Mesenchymal stem cell (in vitro differentiated cells and primary cell): ENCODE results near the gene ATP8B4.

Source experiments
- DNase-seq: peaks from one replicate; pipeline ENCODE4 v3.0.0-alpha.2; 2013
- H2AFZ ChIP-seq: one replicate; pipeline ENCODE4 v1.6.1; 2013; ENCODE audit warnings: low read depth, mild to moderate bottlenecking, control low read depth, inconsistent platforms, low read length, moderate library complexity
- H2AK5ac ChIP-seq: 2 replicates; pipeline ENCODE4 v1.6.1; 2013; ENCODE audit warnings: low read length, moderate library complexity, mild to moderate bottlenecking, inconsistent platforms; ENCODE audit not compliant: severe bottlenecking
- H2BK120ac ChIP-seq: one replicate; pipeline ENCODE4 v1.6.1; 2013; ENCODE audit warnings: low read depth, mild to moderate bottlenecking, inconsistent platforms, low read length, moderate library complexity
- H2BK12ac ChIP-seq, 2 experiments: one replicate each; pipeline ENCODE4 v1.6.1; 2013; ENCODE audit warnings: inconsistent platforms in 2 of 2, low read length in 2 of 2, mild to moderate bottlenecking in 2 of 2, moderate library complexity in 2 of 2, control low read depth in 1 of 2
- H2BK15ac ChIP-seq: one replicate; pipeline ENCODE4 v1.6.1; 2013; ENCODE audit warnings: mild to moderate bottlenecking, low read depth, inconsistent platforms; ENCODE audit not compliant: poor library complexity, severe bottlenecking
- H2BK5ac ChIP-seq: 2 replicates; pipeline ENCODE4 v1.6.1; 2013; ENCODE audit warnings: low read depth, mild to moderate bottlenecking, low read length, control low read depth, inconsistent platforms; ENCODE audit not compliant: poor library complexity, severe bottlenecking
- H3K14ac ChIP-seq, 2 experiments: one replicate each; pipeline ENCODE4 v1.6.1; 2013; ENCODE audit warnings: inconsistent platforms in 2 of 2, low read length in 2 of 2, control low read depth in 1 of 2, mild to moderate bottlenecking in 1 of 2, moderate library complexity in 1 of 2
- H3K18ac ChIP-seq, 2 experiments: one replicate each; pipeline ENCODE4 v1.6.1; 2013; ENCODE audit warnings: inconsistent platforms in 2 of 2, low read length in 2 of 2, control low read depth in 1 of 2, low read depth in 1 of 2, mild to moderate bottlenecking in 1 of 2
- H3K23ac ChIP-seq, 2 experiments: one replicate each; pipeline ENCODE4 v1.6.1; 2013; ENCODE audit warnings: inconsistent platforms in 2 of 2, low read length in 2 of 2, mild to moderate bottlenecking in 2 of 2, moderate library complexity in 2 of 2, control low read depth in 1 of 2
- H3K27ac ChIP-seq: 2 replicates; pipeline ENCODE4 v1.5.1; 2013; ENCODE audit warnings: mild to moderate bottlenecking, moderate library complexity, low read length, control low read depth, inconsistent platforms; ENCODE audit not compliant: poor library complexity, severe bottlenecking
- H3K27me3 ChIP-seq, 2 experiments: 2 replicates each; pipeline versions ENCODE4 v1.6.1 to v1.7.0; 2013; ENCODE audit warnings: low read length in 2 of 2, mild to moderate bottlenecking in 2 of 2, moderate library complexity in 2 of 2, control low read depth in 1 of 2, inconsistent platforms in 1 of 2; ENCODE audit not compliant: control insufficient read depth in 1 of 2, insufficient read depth in 1 of 2
- H3K36me3 ChIP-seq, 2 experiments: 2 replicates each; pipeline versions ENCODE4 v1.6.1 to v1.7.0; 2013; ENCODE audit warnings: low read length in 2 of 2, control low read depth in 1 of 2, inconsistent platforms in 1 of 2, low read depth in 1 of 2, mild to moderate bottlenecking in 1 of 2; ENCODE audit not compliant: insufficient read depth in 2 of 2, control insufficient read depth in 1 of 2
- H3K4ac ChIP-seq, 2 experiments: one replicate each; pipeline ENCODE4 v1.6.1; 2013; ENCODE audit warnings: inconsistent platforms in 2 of 2, low read length in 2 of 2, mild to moderate bottlenecking in 2 of 2, moderate library complexity in 2 of 2, control low read depth in 1 of 2, low read depth in 1 of 2
- H3K4me1 ChIP-seq: 2 replicates; pipeline ENCODE4 v1.6.1; 2013; ENCODE audit warnings: low read depth, low read length, control low read depth; ENCODE audit not compliant: control insufficient read depth, insufficient read depth
- H3K4me2 ChIP-seq: 2 replicates; pipeline ENCODE4 v1.6.1; 2013; ENCODE audit warnings: low read length, mild to moderate bottlenecking, inconsistent platforms; ENCODE audit not compliant: poor library complexity, severe bottlenecking
- H3K4me3 ChIP-seq, 2 experiments: 2 replicates each; pipeline versions ENCODE4 v1.5.1 to v1.7.0; 2013; ENCODE audit warnings: low read length in 2 of 2, mild to moderate bottlenecking in 2 of 2, control low read depth in 1 of 2, low read depth in 1 of 2; ENCODE audit not compliant: insufficient read depth in 1 of 2
- H3K79me1 ChIP-seq: replicated peaks from 2 replicates; pipeline ENCODE4 v1.6.1; 2013; ENCODE audit warnings: mild to moderate bottlenecking, control low read depth, low read length, inconsistent platforms; ENCODE audit not compliant: poor library complexity, severe bottlenecking
- H3K9ac ChIP-seq: 2 replicates; pipeline ENCODE4 v1.7.0; 2013; ENCODE audit warnings: mild to moderate bottlenecking, low read length, moderate library complexity
- H3K9me3 ChIP-seq: 2 replicates; pipeline ENCODE4 v1.7.0; 2013; ENCODE audit warnings: mild to moderate bottlenecking, low read length; ENCODE audit not compliant: control insufficient read depth
- H4K8ac ChIP-seq: one replicate; pipeline ENCODE4 v1.6.1; 2013; ENCODE audit warnings: inconsistent platforms, mild to moderate bottlenecking, low read length, moderate library complexity
- H4K91ac ChIP-seq: one replicate; pipeline ENCODE4 v1.6.1; 2013; ENCODE audit warnings: mild to moderate bottlenecking, low read length, inconsistent platforms
- WGBS: methylation state at CpG from one replicate; pipeline ENCODE4 v1.1.7; 2013; ENCODE audit warnings: mixed read lengths; 5-methylcytosine and 5-hydroxymethylcytosine counted together

ATP8B4 gene

DNA sequence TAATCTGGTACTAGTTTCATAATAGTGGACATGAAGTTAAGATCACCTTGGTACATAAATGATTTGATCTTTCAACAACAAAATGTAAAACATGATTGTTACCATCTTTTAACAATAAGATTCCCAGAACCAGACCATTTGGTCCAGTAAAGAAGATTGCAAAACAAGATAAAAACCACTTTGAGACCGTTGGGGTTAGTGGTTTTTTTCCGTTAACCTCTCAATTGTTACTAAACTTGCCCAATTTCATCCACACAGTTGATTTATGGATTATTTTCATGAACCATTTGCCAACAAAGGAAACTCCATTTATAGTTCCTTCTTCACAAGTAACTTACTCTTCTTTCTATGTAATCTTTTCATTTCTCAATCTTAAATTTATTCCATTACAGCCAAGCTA, 53.8 kb downstream of the ATP8B4 start:
- H3K27ac ChIP-seq = no peak overlapping the region
- no peak overlapping the region for H4K91ac ChIP-seq
- H2BK12ac ChIP-seq = no peak overlapping the region
- no peaks in the 10 kb centered on the region for H3K4me1 ChIP-seq
- 96% methylated on average over 2 of the region's 2 CpGs for WGBS
- H3K4me3 ChIP-seq = no peak overlapping the region
- H3K27me3 ChIP-seq = no peaks in the 10 kb centered on the region
- peak overlapping the region; percentile 87 for H3K9ac ChIP-seq
- no peak overlapping the region for H3K4me2 ChIP-seq
- H3K23ac ChIP-seq = no peak overlapping the region
- no peak for DNase-seq
- H3K18ac ChIP-seq = no peak overlapping the region
- no peak overlapping the region for H3K14ac ChIP-seq
- H2BK15ac ChIP-seq = no peak overlapping the region
- no peak overlapping the region for H2BK5ac ChIP-seq
- no peaks in the 10 kb centered on the region for H3K79me1 ChIP-seq
- H2AFZ ChIP-seq = no peak overlapping the region
- no peaks in the 10 kb centered on the region for H3K36me3 ChIP-seq
- H2AK5ac ChIP-seq = no peak overlapping the region
- no peak overlapping the region for H3K4ac ChIP-seq
- no peak overlapping the region for H4K8ac ChIP-seq
- no peak overlapping the region for H2BK120ac ChIP-seq
- H3K9me3 ChIP-seq = no peaks in the 10 kb centered on the region

GRCh38 chr15:50064673-50065072, 54.4 kb downstream of the ATP8B4 start:
- no peaks in the 10 kb centered on the region for H3K36me3 ChIP-seq
- no peak overlapping the region for H3K23ac ChIP-seq
- H3K27ac ChIP-seq = no peak overlapping the region
- H3K4me3 ChIP-seq = no peak overlapping the region
- no peaks in the 10 kb centered on the region for H3K4me1 ChIP-seq
- no peak overlapping the region for H2AFZ ChIP-seq
- no peaks in the 10 kb centered on the region for H3K9me3 ChIP-seq
- H2BK120ac ChIP-seq = no peak overlapping the region
- H3K27me3 ChIP-seq = no peaks in the 10 kb centered on the region
- no peaks in the 10 kb centered on the region for H3K79me1 ChIP-seq
- no peak overlapping the region for H3K14ac ChIP-seq
- peak overlapping the region in 1 of 2 experiments; percentile 31 for H2BK12ac ChIP-seq
- no peak overlapping the region for H3K4me2 ChIP-seq
- no peak overlapping the region for H2AK5ac ChIP-seq
- no peak overlapping the region for H2BK15ac ChIP-seq
- 59% methylated on average over 2 of the region's 4 CpGs for whole genome bisulfite sequencing
- H3K4ac ChIP-seq = no peak overlapping the region
- no peak for DNase-seq
- no peak overlapping the region for H4K8ac ChIP-seq
- H2BK5ac ChIP-seq = no peak overlapping the region
- H3K9ac ChIP-seq = peak overlapping the region; percentile 87
- H4K91ac ChIP-seq = no peak overlapping the region
- no peak overlapping the region for H3K18ac ChIP-seq

DNA sequence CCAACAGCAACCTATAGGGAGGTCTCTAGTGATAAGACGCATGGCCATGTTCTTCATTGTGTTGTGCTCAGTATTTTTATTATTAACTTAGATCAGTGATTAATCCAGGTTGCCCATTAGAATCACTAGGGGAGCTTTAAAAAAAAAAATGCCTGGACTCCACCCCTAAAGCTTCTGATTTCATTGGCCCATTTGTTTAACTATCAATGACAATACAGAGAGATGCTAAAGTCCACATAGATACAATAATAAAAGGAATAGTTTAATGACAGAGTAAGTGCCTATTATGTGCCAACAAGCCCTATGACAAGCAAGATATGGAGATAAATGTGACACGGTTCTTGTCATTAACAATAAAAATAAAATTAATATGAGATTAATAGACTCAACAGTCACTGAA, 55.8 kb downstream of the ATP8B4 start:
- Histone ChIP-seq H4K91ac (no peak overlapping the region), H3K79me1 (no peaks in the 10 kb centered on the region), H2BK15ac (no peak overlapping the region), H3K4me3 (no peak overlapping the region), H3K4me1 (no peaks in the 10 kb centered on the region), H2AK5ac (no peak overlapping the region), H2BK120ac (no peak overlapping the region), H3K14ac (no peak overlapping the region), H3K9ac (no peak overlapping the region), H3K27me3 (no peaks in the 10 kb centered on the region), H4K8ac (no peak overlapping the region), H3K9me3 (no peaks in the 10 kb centered on the region), H3K4me2 (no peak overlapping the region), H3K18ac (no peak overlapping the region), H2BK5ac (no peak overlapping the region), H3K27ac (no peak overlapping the region), H2BK12ac (no peak overlapping the region), H3K4ac (no peak overlapping the region), H3K36me3 (no peaks in the 10 kb centered on the region), H2AFZ (no peak overlapping the region), H3K23ac (no peak overlapping the region)
- DNase-seq = no peak
- WGBS = no CpG with 5 or more reads among the region's 2 CpGs

DNA sequence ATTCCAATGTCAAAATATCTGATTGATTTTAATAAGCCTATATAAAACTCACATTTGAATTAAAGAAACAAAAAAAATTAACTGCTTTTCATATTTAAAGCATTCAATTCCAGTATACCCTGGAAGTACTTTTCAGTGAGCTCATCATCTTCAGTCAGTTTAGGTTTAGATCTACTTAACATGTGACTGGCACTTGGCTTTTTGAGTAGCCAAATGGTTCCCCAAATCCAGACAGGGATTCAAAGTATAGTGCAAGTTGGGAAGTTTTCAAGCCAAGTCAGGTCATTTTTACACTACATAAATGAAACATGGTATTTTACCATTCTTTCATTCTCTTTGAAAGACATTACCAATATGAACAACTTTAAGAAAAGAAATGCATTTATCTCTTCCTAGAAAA, 57.5 kb downstream of the ATP8B4 start:
- Histone ChIP-seq H3K79me1 (no peaks in the 10 kb centered on the region), H3K18ac (no peak overlapping the region), H4K8ac (no peak overlapping the region), H3K27me3 (no peaks in the 10 kb centered on the region), H3K4me1 (no peaks in the 10 kb centered on the region), H3K4ac (no peak overlapping the region), H3K4me2 (no peak overlapping the region), H4K91ac (no peak overlapping the region), H2BK120ac (no peak overlapping the region), H3K4me3 (no peak overlapping the region), H3K9me3 (no peaks in the 10 kb centered on the region), H3K9ac (no peak overlapping the region), H3K36me3 (no peaks in the 10 kb centered on the region), H2BK12ac (no peak overlapping the region), H2AFZ (no peak overlapping the region), H2BK5ac (no peak overlapping the region), H3K27ac (no peak overlapping the region), H2AK5ac (no peak overlapping the region), H2BK15ac (no peak overlapping the region), H3K23ac (no peak overlapping the region), H3K14ac (no peak overlapping the region)
- no peak for DNase-seq
